ENCODE measurements around the gene RASIP1. TPM values are rescaled to one million over a fixed set of nuclear protein-coding genes. Genes with fewer than 3 reads are reported as not detected.

Gene RASIP1
- total RNA-seq, 1 donor from 2014 or later = 1.0 TPM

DNA sequence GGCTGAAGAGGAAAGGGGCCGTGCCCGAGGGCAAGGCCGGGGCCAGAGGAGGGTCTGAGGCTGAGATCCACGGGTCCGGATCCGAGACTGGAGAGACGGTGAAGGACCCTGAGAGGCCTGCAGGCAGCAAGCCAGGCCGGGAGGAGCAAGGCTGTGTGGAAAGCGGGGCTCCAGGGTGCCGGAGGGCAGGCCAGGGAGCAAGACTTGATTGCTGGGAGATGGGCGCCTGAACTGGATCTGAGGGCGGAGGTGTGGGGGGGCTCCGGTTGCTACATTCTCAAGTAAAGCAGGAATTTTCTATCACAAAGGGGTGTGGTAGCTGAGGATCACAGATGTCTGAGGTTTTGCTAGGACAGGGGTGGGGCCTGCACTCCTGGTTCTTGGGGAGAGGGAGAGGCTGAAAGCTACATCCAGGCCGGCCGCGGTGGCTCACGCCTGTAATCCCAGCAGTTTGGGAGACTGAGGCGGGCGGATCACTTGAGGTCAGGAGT, 24.7 kb downstream of the RASIP1 start:
- H3K9me3 Mint-ChIP-seq = no peaks in the 10 kb centered on the region
- TF ChIP-seq, protein P1, sequence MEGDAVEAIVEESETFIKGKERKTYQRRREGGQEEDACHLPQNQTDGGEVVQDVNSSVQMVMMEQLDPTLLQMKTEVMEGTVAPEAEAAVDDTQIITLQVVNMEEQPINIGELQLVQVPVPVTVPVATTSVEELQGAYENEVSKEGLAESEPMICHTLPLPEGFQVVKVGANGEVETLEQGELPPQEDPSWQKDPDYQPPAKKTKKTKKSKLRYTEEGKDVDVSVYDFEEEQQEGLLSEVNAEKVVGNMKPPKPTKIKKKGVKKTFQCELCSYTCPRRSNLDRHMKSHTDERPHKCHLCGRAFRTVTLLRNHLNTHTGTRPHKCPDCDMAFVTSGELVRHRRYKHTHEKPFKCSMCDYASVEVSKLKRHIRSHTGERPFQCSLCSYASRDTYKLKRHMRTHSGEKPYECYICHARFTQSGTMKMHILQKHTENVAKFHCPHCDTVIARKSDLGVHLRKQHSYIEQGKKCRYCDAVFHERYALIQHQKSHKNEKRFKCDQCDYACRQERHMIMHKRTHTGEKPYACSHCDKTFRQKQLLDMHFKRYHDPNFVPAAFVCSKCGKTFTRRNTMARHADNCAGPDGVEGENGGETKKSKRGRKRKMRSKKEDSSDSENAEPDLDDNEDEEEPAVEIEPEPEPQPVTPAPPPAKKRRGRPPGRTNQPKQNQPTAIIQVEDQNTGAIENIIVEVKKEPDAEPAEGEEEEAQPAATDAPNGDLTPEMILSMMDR (conservative IDR thresholded peaks at IDR 0.05) = no peak
- no peak for DNase-seq (ENCODE audit: low read depth, low spot score)
- H3K36me3 Mint-ChIP-seq (ENCODE audit: low read depth) = no peaks in the 10 kb centered on the region
- no peaks in the 10 kb centered on the region for H3K27me3 Mint-ChIP-seq (ENCODE audit: low read depth)
- H3K4me1 Mint-ChIP-seq = peaks cover 45% of the 10 kb centered on the region
- H3K27ac Mint-ChIP-seq (ENCODE audit: unreplicated experiment) = no peak overlapping the region
- H3K4me3 Mint-ChIP-seq = peak overlapping the region; percentile 41

DNA sequence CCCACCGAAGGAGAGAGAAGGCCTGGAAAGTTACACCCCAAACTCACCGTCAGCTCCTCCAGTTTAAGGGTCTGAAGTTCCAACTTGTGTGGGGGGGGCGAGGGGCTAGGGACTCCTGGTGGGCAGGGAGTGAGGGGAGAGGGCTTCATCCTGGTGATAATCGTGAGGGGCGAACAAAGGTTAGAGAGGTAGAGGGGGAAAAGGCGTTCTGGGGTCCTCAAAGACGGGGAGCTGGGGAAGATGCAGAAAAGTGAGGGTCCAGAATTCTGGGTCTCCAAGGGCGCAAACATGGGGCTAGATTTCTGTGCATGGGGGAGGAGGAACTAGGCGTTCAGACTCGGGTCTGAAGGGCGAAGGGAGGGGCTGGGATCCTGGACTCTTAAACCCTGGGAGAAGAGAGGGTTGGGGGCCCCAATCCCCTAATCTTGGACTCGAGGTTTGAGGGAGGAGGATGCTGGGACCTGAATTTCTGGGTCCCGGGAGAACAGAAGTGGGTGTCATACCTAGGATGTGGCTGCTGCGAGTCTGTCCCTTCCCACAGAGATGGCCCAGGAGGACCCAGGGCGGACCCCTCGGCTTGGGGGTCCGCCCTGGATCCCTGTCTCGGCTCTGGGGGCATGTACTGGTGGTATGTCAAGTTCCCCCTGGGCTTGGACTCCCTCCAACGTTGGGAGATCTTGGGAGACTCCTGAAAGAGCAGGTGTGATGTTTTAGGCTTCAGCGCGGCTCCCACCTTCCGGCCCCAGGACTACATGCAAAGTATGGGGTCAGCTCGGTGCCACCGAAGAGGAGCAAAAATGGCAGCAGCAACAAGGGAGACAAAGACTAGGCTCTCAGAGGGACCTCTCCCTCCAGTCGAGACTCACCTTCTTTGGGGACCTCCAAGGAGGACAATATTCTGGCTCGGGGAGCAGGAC, 25.4 kb downstream of the RASIP1 start:
- Mint-ChIP-seq H3K9me3 (no peaks in the 10 kb centered on the region), H3K4me3 (peak overlapping the region; percentile 92), H3K36me3 (ENCODE audit: low read depth) (no peaks in the 10 kb centered on the region), H3K27me3 (ENCODE audit: low read depth) (no peaks in the 10 kb centered on the region), H3K4me1 (peaks cover 38% of the 10 kb centered on the region), H3K27ac (ENCODE audit: unreplicated experiment) (peak overlapping the region; percentile 92)
- no peak for DNase-seq (ENCODE audit: low read depth, low spot score)
- TF ChIP-seq, protein P1 (conservative IDR thresholded peaks at IDR 0.05) = no peak

DNA sequence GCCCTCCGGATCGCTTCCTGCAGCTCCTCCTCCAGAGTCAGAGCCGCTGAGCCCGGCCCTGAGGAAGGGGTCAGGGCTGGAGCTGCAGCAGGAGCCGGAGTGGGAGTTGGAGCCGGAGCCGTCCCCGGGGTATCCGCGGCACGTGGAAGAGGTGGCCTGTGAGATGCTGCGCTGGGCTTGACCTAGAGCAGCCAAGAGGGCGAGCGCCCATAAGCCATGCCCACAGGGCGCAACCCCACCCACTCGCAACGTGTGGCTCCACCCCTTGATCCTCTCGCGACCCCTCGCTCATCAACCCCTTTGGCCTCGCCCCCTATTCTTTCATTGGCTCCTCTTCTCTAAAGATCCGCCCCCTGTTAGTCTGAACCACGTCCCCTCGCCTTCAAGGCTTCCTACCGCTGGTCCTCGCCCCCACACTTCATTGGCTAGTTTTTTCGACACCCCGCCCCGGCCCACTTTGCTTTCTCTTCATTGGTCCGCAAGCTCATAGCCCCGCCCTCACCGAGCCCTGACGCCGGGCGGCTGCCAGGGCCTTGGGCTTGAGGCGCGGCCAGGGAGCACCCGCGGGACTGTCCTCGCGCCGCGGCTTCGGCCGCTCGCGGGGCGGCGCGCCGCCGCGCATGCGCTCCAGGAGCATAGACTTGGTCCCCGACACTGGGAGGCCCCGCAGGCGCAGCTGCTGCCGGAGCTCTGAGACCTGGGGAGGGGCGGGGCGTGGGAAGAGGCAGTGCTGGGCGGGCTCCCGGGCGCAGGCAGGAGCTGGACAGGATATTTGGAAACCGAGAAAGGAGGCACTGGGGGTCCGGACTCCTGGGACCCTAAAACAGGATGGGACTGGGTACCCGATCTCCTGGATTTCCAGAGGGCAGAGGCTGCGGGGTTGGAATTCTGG, 26.3 kb downstream of the RASIP1 start:
- H3K36me3 Mint-ChIP-seq (ENCODE audit: low read depth) = no peaks in the 10 kb centered on the region
- peaks cover 33% of the 10 kb centered on the region for H3K4me1 Mint-ChIP-seq
- TF ChIP-seq, protein P1 (conservative IDR thresholded peaks at IDR 0.05) = no peak
- H3K9me3 Mint-ChIP-seq = no peaks in the 10 kb centered on the region
- H3K27me3 Mint-ChIP-seq (ENCODE audit: low read depth) = no peaks in the 10 kb centered on the region
- DNase-seq (ENCODE audit: low read depth, low spot score) = peak; percentile 98
- peak overlapping the region; percentile 92 for H3K27ac Mint-ChIP-seq (ENCODE audit: unreplicated experiment)
- peak overlapping the region; percentile 92 for H3K4me3 Mint-ChIP-seq

DNA sequence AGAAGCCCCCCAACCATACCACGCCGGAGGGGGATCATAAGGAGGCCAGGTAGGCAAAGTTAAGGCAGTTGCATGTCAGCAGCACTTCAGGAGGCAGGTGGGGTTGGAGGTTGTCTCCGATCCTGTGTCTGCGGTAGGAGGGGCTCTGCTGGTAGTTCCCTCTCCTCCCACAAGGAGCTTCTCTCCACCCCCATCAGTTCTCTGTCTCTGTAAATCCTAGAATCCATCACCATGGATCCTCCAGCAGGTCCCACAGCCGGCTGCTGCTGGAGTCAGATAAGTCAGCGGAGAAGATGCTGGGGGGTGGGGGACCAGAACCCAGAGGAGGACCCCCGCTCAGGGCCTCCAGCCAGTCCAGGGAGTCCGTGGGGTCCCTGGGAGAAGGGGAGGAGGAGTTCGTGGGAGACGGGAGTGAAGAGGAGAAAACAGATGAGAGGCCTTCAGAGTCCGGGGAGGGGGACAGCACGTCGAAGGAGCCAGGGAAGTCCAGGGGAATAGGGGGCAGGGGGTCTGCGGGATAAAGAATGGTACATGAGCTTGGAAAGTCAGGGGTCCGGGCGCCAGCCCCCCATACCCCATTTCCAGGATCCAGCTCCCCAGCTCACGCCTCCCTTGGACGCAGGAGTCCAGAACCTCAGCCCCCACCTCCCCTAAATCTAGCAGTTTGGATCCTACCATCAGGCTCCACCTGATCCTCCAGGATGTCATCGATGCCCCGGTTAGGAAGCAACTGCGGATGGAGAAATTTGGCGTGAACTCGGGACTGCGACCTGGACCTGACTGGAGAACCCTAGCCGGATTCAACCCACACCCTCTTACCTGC, 27.2 kb downstream of the RASIP1 start:
- H3K36me3 Mint-ChIP-seq (ENCODE audit: low read depth) = no peaks in the 10 kb centered on the region
- H3K4me1 Mint-ChIP-seq = peaks cover 31% of the 10 kb centered on the region
- TF ChIP-seq, protein P1 (conservative IDR thresholded peaks at IDR 0.05) = peak; percentile 51
- H3K9me3 Mint-ChIP-seq = no peaks in the 10 kb centered on the region
- DNase-seq (ENCODE audit: low read depth, low spot score) = no peak
- no peak overlapping the region for H3K27ac Mint-ChIP-seq (ENCODE audit: unreplicated experiment)
- peaks cover 4% of the 10 kb centered on the region for H3K27me3 Mint-ChIP-seq (ENCODE audit: low read depth)
- H3K4me3 Mint-ChIP-seq = peak overlapping the region; percentile 92
